MM.1S (cell line): ENCODE results near the gene SETBP1.

Experiments
- DNase-seq: peaks from one replicate; pipeline ENCODE4 v3.0.0-alpha.2; 2015
- H2AFZ ChIP-seq: fragments of 300-600 bp; sonication (generic); 2 replicates; pipeline ENCODE4 v1.6.0; 2016; ENCODE audit warnings: antibody characterized with exemption, low read length
- H3F3A ChIP-seq: fragments of 300-600 bp; sonication (generic); 2 replicates; pipeline ENCODE4 v1.6.1; 2016; ENCODE audit warnings: mild to moderate bottlenecking, antibody characterized with exemption, low read length, moderate library complexity, mixed read lengths; ENCODE audit not compliant: insufficient read depth
- H3K27ac ChIP-seq: fragments of 300-600 bp; sonication (generic); 2 replicates; pipeline ENCODE4 v1.5.1; 2016; ENCODE audit warnings: mild to moderate bottlenecking, low read length
- H3K27me3 ChIP-seq: fragments of 300-600 bp; sonication (generic); replicated peaks from 2 replicates; pipeline ENCODE4 v1.6.0; 2016; ENCODE audit warnings: low read length; ENCODE audit not compliant: insufficient read depth
- H3K36me3 ChIP-seq: fragments of 300-600 bp; sonication (generic); replicated peaks from 2 replicates; pipeline ENCODE4 v1.6.1; 2016; ENCODE audit warnings: mild to moderate bottlenecking, low read length, mixed read lengths; ENCODE audit not compliant: insufficient read depth
- H3K4me1 ChIP-seq: fragments of 300-600 bp; sonication (generic); 2 replicates; pipeline ENCODE4 v1.6.1; 2016; ENCODE audit warnings: low read length, mixed read lengths
- H3K4me2 ChIP-seq: fragments of 300-600 bp; sonication (generic); 2 replicates; pipeline ENCODE4 v1.6.0; 2016; ENCODE audit warnings: low read depth, low read length
- H3K4me3 ChIP-seq: fragments of 300-600 bp; sonication (generic); 2 replicates; pipeline ENCODE4 v1.5.1; 2016; ENCODE audit warnings: low read length, mixed read lengths
- H3K79me2 ChIP-seq: fragments of 300-600 bp; sonication (generic); 2 replicates; pipeline ENCODE4 v1.6.1; 2016; ENCODE audit warnings: mixed run types, low read length, mixed read lengths
- H3K9ac ChIP-seq: fragments of 300-600 bp; sonication (generic); 2 replicates; pipeline ENCODE4 v1.6.1; 2016; ENCODE audit warnings: low read length, mixed read lengths
- H3K9me2 ChIP-seq: fragments of 300-600 bp; sonication (generic); replicated peaks from 2 replicates; pipeline ENCODE4 v1.6.1; 2016; ENCODE audit warnings: mild to moderate bottlenecking, low read length, mixed read lengths; ENCODE audit not compliant: insufficient read depth
- H3K9me3 ChIP-seq: fragments of 300-600 bp; sonication (generic); replicated peaks from 2 replicates; pipeline ENCODE4 v1.6.1; 2016; ENCODE audit warnings: mild to moderate bottlenecking, low read length, mixed read lengths; ENCODE audit not compliant: insufficient read depth
- H4K20me1 ChIP-seq: fragments of 300-600 bp; sonication (generic); 2 replicates; pipeline ENCODE4 v1.6.1; 2016; ENCODE audit warnings: mild to moderate bottlenecking, low read length, moderate library complexity, mixed read lengths; ENCODE audit not compliant: insufficient read depth
- EZH2 ChIP-seq: fragments of 300-600 bp; sonication (generic); optimal IDR thresholded peaks from 2 replicates; pipeline ENCODE3; 2017; ENCODE audit warnings: low read depth, mild to moderate bottlenecking, antibody characterized with exemption, low read length, mixed read lengths
- EZH2phosphoT487 ChIP-seq: fragments of 300-600 bp; sonication (generic); IDR thresholded peaks from 2 replicates; pipeline ENCODE4 v1.6.1; 2018; ENCODE audit warnings: antibody characterized with exemption, low read length
- TF ChIP-seq, protein P1 (sequence below): fragments of 300-600 bp; sonication (generic); IDR thresholded peaks from 2 replicates; pipeline ENCODE4 v1.5.1; 2016; ENCODE audit warnings: antibody characterized with exemption, low read length, mixed read lengths

The SETBP1 gene

DNA sequence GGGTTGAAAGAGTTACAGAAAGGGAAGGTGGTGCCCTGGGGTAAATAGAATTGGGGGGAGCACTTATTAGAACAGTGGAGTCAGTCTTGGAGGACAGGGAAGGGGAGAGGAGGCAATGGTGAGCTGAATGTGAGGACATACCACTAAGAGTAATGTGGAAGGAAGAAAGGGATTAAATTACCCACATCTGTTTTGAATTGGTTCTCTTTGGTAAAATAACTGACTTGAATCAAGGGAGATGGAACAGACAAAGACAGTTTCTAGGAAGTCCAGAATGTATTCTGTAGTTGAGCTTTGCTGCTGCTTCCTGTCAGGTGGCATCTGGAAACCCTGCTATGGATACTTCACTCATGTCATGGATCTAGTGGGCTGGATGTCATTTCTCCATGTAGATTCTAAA, 6.7 kb downstream of the SETBP1 start:
- DNase-seq = no peak
- Histone ChIP-seq H3K9ac (no peak overlapping the region), H3K4me1 (peaks cover 35% of the 10 kb centered on the region), H3K36me3 (0 out of 2 replicates have a peak, but pooled peaks cover 6% of the 10 kb centered on the region), H3F3A (peaks cover 5% of the 10 kb centered on the region; the same call in 1 of the 2 replicates), H3K4me2 (no peak overlapping the region), H3K27ac (no peak overlapping the region), H3K4me3 (no peak overlapping the region), H4K20me1 (no peaks in the 10 kb centered on the region), H3K9me2 (no peaks in the 10 kb centered on the region), H3K79me2 (peaks cover 100% of the 10 kb centered on the region), H3K9me3 (no peaks in the 10 kb centered on the region), H3K27me3 (no peaks in the 10 kb centered on the region), H2AFZ (no peak overlapping the region)
- TF ChIP-seq, protein P1, sequence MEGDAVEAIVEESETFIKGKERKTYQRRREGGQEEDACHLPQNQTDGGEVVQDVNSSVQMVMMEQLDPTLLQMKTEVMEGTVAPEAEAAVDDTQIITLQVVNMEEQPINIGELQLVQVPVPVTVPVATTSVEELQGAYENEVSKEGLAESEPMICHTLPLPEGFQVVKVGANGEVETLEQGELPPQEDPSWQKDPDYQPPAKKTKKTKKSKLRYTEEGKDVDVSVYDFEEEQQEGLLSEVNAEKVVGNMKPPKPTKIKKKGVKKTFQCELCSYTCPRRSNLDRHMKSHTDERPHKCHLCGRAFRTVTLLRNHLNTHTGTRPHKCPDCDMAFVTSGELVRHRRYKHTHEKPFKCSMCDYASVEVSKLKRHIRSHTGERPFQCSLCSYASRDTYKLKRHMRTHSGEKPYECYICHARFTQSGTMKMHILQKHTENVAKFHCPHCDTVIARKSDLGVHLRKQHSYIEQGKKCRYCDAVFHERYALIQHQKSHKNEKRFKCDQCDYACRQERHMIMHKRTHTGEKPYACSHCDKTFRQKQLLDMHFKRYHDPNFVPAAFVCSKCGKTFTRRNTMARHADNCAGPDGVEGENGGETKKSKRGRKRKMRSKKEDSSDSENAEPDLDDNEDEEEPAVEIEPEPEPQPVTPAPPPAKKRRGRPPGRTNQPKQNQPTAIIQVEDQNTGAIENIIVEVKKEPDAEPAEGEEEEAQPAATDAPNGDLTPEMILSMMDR = no peak
- TF ChIP-seq EZH2 (no peak), EZH2phosphoT487 (no peak)

DNA sequence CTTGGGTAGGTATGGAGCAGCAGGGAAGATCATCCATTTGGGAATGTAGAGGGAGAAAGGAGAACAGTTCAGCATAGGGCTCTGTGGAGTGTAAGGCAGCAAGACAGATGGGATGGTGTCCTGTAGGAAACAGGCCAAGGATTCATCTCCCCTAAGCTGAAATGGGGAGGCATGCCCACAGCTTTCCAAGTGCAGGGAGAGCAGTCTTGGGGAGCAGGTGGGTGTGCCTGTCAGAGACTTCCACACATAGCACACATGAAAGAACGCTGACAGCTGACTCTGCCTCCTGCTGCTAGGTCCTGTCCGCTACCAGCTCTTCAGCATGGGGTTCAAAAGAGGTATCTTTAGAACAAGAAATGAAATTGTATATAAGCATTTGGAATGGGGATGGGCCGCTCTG, 9.0 kb downstream of the SETBP1 start:
- Histone ChIP-seq H3K4me3 (no peak overlapping the region), H3K36me3 (peaks cover 6% of the 10 kb centered on the region; the same call in 1 of the 2 replicates), H3K4me2 (no peak overlapping the region), H4K20me1 (no peaks in the 10 kb centered on the region), H3K27ac (no peak overlapping the region), H3K4me1 (peaks cover 22% of the 10 kb centered on the region; the same call in 1 of the 2 replicates), H3K9me2 (no peaks in the 10 kb centered on the region), H2AFZ (no peak overlapping the region), H3K27me3 (no peaks in the 10 kb centered on the region), H3F3A (no peaks in the 10 kb centered on the region), H3K79me2 (peaks cover 100% of the 10 kb centered on the region), H3K9me3 (no peaks in the 10 kb centered on the region), H3K9ac (no peak overlapping the region)
- TF ChIP-seq EZH2 (no peak), EZH2phosphoT487 (no peak)
- TF ChIP-seq, protein P1 = no peak
- DNase-seq = no peak

DNA sequence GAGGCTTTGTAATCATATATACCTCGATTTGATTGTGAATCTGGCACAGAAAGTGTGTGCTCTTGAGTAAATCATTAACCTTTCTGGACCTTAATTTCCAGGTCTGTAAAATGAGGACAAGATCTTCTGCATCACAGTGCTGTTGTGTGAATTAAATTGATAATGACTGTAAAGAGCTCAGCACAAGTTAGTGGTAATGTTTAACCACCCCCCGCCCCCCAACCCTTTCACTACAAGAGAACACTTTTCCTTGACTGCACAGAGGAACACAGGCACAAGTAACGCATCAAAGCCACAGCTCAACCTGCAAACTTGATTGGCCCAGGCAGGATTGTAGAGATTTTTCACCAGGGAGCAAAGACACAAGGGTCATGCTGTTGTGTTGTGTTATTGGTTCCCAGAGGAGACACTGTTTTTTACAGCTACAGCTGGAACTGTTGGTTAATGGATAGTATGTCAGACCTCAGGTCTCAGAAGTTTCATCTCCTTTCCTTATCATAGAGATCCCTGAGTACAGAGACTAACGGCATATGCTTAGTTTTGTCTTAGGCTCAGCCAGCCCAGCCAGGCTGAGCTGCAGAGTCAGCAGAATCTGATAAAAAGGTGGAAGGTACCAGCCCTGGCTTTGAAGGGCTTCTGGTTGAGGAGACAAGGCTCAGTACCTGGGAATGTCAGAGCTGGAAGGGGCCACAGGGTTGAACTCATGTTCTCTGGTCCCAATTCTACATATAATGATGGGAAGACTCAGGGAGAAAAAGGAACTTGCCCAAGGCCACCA, 10.6 kb downstream of the SETBP1 start:
- Histone ChIP-seq H3K9ac (no peak overlapping the region), H4K20me1 (no peaks in the 10 kb centered on the region), H3K4me2 (no peak overlapping the region), H2AFZ (no peak overlapping the region), H3K4me3 (no peak overlapping the region), H3K9me2 (no peaks in the 10 kb centered on the region), H3K27ac (no peak overlapping the region), H3K27me3 (no peaks in the 10 kb centered on the region), H3K4me1 (peaks cover 6% of the 10 kb centered on the region; the same call in 1 of the 2 replicates), H3K36me3 (peaks cover 6% of the 10 kb centered on the region; the same call in 1 of the 2 replicates), H3F3A (no peaks in the 10 kb centered on the region), H3K79me2 (peaks cover 100% of the 10 kb centered on the region), H3K9me3 (no peaks in the 10 kb centered on the region)
- DNase-seq = no peak
- TF ChIP-seq, protein P1 = no peak
- TF ChIP-seq EZH2phosphoT487 (no peak), EZH2 (no peak)
